Activated T-cell treated with anti-CD3 and anti-CD28 coated beads, Interleukin-2, amount 50 U/mL, for 4 hours (primary cell): Measurements from ENCODE around the gene AJM1. TPM values are rescaled to one million over a fixed set of nuclear protein-coding genes. Genes with fewer than 3 reads are reported as not detected.
"Not testable (repeated sequence)": the region's sequence is repeated elsewhere in the genome, so short reads cannot be mapped to it uniquely, and the experiment has no call there.

Source experiments
- ATAC-seq, 2 donors: fragments of 200-7000 bp; cut with Tn5 transposase; one replicate each; pipeline ENCODE4 v1.10.0; 2021
- DNase-seq: peaks from one replicate; pipeline ENCODE4 v3.0.0-alpha.2; 2020
- H3K27me3 Mint-ChIP-seq: one replicate; pipeline ENCODE4 v1.8.0; 2021; ENCODE audit warnings: low read depth, mixed read lengths
- H3K36me3 Mint-ChIP-seq: one replicate; pipeline ENCODE4 v1.8.0; 2022; ENCODE audit warnings: mixed read lengths; ENCODE audit not compliant: insufficient read depth
- H3K4me1 Mint-ChIP-seq: one replicate; pipeline ENCODE4 v1.8.0; 2021; ENCODE audit warnings: low read depth, mixed read lengths
- H3K4me3 Mint-ChIP-seq: one replicate; pipeline ENCODE4 v1.8.0; 2021; ENCODE audit warnings: mild to moderate bottlenecking, moderate library complexity, mixed read lengths
- H3K9me3 Mint-ChIP-seq: one replicate; pipeline ENCODE4 v1.8.0; 2021; ENCODE audit warnings: mixed read lengths
- total RNA-seq, 3 donors: library from RNA; stranded (reverse); gene quantifications; one replicate each; pipeline ENCODE4 v1.2.1, GENCODE V29; 2021

Gene AJM1
- total RNA-seq, 3 donors from 2014 or later = 1.5 to 2.2 (median 1.7) TPM

DNA sequence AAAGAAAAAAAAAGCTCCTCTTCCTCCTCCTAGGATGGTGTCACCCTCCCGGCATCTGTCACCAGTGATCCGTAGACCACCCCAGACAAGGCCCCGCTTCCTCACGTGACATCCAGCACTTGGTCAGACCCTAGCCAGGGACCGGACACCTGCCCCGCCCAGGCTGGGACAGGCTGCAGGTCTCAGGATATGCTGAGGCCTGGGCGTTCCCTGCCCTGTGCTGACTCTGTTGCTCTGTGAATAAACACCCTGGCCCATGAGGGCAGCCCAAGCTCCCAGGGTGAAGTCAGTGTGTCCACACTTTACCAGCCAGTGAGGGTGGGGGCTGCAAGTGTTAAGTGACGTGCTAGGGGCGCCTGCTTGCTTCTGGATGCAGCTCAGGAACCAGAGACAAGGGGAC lies 18.3 kb downstream of the AJM1 start:
- H3K36me3 Mint-ChIP-seq = peaks cover 6% of the 10 kb centered on the region
- ATAC-seq = no peak
- H3K27me3 Mint-ChIP-seq = no peaks in the 10 kb centered on the region
- no peaks in the 10 kb centered on the region for H3K9me3 Mint-ChIP-seq
- peaks cover 12% of the 10 kb centered on the region for H3K4me1 Mint-ChIP-seq
- DNase-seq = no peak
- H3K4me3 Mint-ChIP-seq = no peak overlapping the region

GRCh38 chr9:136860933-136861873 lies 18.9 kb downstream of the AJM1 start:
- DNase-seq (no peak), ATAC-seq (no peak)
- Mint-ChIP-seq H3K9me3 (no peaks in the 10 kb centered on the region), H3K4me1 (peaks cover 12% of the 10 kb centered on the region), H3K4me3 (no peak overlapping the region), H3K27me3 (no peaks in the 10 kb centered on the region), H3K36me3 (peaks cover 6% of the 10 kb centered on the region)

DNA sequence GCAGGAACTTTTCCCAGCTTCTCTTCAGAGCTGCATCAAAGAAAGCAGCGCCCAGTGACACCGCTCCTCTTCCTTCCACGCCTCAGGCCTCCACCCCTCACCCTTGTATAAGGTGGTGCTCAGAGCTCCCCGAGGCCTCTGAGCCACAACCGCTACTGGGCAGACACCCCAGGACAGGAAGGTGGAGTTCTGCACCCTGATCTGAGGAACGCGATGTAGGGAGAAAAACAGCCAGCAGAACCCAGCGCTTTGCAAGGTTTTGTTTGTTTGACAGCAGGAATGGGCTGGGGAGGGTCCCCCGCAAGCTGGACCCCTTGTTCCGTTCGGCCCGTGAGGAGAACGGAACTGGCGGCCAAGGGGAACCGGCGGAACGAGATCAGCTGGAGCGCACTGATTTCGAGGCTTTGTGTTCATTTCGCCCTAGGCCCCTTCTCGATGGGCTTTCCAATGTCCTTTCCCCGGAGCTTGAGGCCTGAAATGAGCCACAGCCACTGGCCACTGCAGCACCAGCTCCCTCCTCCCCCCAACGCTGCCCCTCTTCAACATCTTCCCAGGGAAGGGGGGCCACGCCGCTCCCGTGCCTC lies 19.7 kb downstream of the AJM1 start:
- no peaks in the 10 kb centered on the region for H3K27me3 Mint-ChIP-seq
- peaks cover 6% of the 10 kb centered on the region for H3K36me3 Mint-ChIP-seq
- no peaks in the 10 kb centered on the region for H3K9me3 Mint-ChIP-seq
- no peak overlapping the region for H3K4me3 Mint-ChIP-seq
- DNase-seq (no peak), ATAC-seq (no peak)
- peaks cover 12% of the 10 kb centered on the region for H3K4me1 Mint-ChIP-seq

DNA sequence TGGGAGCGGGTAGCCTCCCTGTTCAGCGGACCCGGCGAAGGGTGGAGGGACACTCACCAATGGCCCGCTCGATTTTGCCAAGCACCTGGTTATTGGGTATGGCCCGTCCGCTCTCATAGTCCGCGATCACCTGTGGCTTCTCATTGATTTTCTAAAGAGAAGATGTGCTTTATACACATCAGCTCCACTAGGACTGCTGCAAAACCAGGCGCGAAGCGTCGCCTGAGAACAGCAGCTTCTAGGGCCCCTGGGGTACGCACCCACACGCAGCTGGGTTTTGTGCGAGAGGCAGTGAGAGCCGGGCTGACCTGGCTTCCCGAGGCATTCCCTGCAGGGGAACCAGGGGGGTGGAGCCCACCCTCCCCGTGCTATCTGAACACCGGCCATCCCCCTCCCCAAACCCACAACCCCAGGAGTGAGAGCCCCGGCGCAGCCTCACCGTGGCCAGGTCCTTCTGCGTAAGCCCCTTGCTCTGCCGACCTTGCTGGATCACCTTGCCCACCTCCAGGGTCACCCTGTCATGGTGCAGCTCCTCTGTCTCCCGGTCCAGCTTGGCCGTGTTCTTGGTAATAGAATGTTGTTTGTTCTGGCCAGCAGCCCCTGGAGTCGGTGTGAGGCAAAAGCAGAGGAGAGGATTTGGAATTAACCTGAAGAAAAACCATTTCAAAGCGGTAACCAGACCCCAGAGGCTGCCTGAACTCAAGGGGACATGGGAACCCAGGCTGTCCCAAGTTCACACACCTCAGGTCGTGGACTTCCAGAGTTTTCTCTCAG lies 20.8 kb downstream of the AJM1 start:
- peaks cover 12% of the 10 kb centered on the region for H3K4me1 Mint-ChIP-seq
- DNase-seq (no peak), ATAC-seq (no peak)
- H3K4me3 Mint-ChIP-seq = no peak overlapping the region
- H3K36me3 Mint-ChIP-seq = peaks cover 6% of the 10 kb centered on the region
- no peaks in the 10 kb centered on the region for H3K9me3 Mint-ChIP-seq
- H3K27me3 Mint-ChIP-seq = no peaks in the 10 kb centered on the region

DNA sequence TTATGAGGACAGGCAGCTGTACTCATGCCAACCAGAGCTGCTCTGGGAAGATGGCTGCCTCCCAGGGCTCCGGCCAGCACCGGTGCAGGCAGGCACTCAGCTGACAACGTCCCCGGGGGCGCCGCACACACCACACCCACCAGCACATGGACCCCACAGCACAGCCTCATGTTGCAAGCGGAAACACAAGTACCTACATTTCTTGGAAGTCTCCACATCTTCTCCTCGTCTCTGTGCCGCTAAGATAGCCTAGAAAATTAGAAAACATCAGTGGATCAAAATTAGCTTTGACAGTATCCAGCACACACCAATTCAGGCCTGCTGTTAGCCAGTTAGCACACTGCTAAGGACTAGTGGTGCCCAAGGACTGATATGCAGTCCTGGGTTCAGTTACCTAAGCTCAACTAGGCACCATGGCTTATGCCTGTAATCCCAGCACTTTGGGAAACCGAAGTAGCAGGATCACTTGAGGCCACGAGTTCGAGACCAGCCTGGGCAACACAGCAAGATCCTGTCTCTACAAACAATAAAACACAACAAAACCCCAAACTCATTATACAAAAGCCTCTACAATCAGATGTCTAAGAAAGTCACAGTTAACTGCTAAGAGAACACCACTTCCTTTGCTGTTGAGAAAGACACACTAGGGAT lies 21.5 kb downstream of the AJM1 start:
- Mint-ChIP-seq H3K36me3 (peaks cover 6% of the 10 kb centered on the region), H3K4me1 (peaks cover 12% of the 10 kb centered on the region), H3K4me3 (no peak overlapping the region), H3K9me3 (no peaks in the 10 kb centered on the region), H3K27me3 (no peaks in the 10 kb centered on the region)
- ATAC-seq (no peak), DNase-seq (no peak)

DNA sequence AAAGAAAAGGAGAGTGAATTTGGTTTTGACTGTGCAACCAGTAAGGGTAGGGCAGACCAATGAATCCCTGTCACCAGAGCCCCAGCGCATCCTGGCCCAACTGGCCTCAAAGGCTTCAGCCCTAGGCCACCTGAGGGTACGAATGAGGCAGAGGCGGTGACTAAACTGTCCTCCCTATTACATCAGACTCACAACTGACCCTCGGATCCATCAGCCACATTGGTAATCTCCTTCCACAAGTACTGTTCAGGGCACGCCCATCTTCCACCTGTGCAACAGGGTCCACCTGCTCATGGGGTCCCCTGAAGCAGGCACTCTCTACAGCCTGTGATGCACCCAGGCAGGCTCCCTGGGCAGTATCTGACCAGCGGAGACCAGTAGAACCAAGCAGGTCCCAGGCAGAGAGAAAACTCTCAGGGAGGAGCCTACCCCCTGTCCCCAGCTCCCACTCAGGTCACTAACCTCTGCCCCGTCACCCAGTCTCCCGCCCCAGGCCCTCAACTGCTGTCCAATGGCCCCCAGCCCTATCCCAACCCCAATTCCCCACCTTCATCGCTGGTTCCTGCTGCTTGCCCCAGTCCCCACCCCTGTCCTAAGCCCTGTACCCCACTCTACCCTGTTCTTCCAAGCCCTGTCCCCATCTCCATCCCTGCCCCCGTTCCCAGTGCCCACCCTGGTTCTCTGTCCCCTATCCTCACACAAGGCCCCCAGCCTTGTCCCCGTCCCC lies 22.9 kb downstream of the AJM1 start:
- Mint-ChIP-seq H3K9me3 (no peaks in the 10 kb centered on the region), H3K4me1 (peaks cover 12% of the 10 kb centered on the region), H3K27me3 (no peaks in the 10 kb centered on the region), H3K36me3 (peaks cover 9% of the 10 kb centered on the region), H3K4me3 (peak overlapping the region; percentile 87)
- ATAC-seq = no peak
- DNase-seq = no peak

- peaks cover 12% of the 10 kb centered on the region for H3K4me1 Mint-ChIP-seq
- DNase-seq = no peak
- peak; percentile 21 to 29 for ATAC-seq
Observed at GRCh38 chr9:136865768-136866103, 23.5 kb downstream of the AJM1 start.

GRCh38 chr9:136866898-136867421 lies 24.7 kb downstream of the AJM1 start:
- not testable (repeated sequence) for ATAC-seq, H3K36me3 Mint-ChIP-seq, DNase-seq, H3K27me3 Mint-ChIP-seq, H3K9me3 Mint-ChIP-seq
- H3K4me1 Mint-ChIP-seq = peaks cover 12% of the 10 kb centered on the region
- peak overlapping the region; percentile 79 for H3K4me3 Mint-ChIP-seq

More at GRCh38 chr9:136865768-136866103, 23.5 kb downstream of the AJM1 start:
- H3K9me3 Mint-ChIP-seq = no peaks in the 10 kb centered on the region
- peak overlapping the region; percentile 87 for H3K4me3 Mint-ChIP-seq
- no peaks in the 10 kb centered on the region for H3K27me3 Mint-ChIP-seq
- H3K36me3 Mint-ChIP-seq = peaks cover 9% of the 10 kb centered on the region

DNA sequence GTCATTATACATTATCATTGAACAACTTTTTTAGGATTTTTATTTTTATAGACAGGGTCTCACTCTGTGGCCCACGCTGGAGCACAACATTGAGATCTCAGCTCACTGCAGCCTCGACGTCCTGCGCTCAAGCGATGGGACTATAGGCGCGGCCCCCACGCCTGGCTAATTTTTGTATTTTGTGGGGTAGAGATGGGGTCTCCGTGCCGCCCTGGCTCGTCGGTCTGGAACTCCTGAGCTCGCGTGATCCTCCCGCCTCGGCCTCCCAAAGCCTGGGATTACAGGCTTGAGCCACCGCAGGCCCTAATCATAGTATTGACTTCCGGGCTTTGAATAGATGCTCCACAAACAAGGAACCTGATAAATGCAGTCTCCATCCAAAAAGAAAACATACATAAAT lies 25.2 kb downstream of the AJM1 start:
- DNase-seq (no peak), ATAC-seq (no peak)
- no peaks in the 10 kb centered on the region for H3K27me3 Mint-ChIP-seq
- peaks cover 7% of the 10 kb centered on the region for H3K36me3 Mint-ChIP-seq
- no peaks in the 10 kb centered on the region for H3K9me3 Mint-ChIP-seq
- peaks cover 12% of the 10 kb centered on the region for H3K4me1 Mint-ChIP-seq
- H3K4me3 Mint-ChIP-seq = peak overlapping the region; percentile 79

GRCh38 chr9:136867917-136868316 lies 25.6 kb downstream of the AJM1 start:
- Mint-ChIP-seq H3K4me1 (peaks cover 12% of the 10 kb centered on the region), H3K9me3 (no peaks in the 10 kb centered on the region), H3K27me3 (no peaks in the 10 kb centered on the region), H3K36me3 (peaks cover 7% of the 10 kb centered on the region), H3K4me3 (peak overlapping the region; percentile 79)
- no peak for DNase-seq
- no peak for ATAC-seq

DNA sequence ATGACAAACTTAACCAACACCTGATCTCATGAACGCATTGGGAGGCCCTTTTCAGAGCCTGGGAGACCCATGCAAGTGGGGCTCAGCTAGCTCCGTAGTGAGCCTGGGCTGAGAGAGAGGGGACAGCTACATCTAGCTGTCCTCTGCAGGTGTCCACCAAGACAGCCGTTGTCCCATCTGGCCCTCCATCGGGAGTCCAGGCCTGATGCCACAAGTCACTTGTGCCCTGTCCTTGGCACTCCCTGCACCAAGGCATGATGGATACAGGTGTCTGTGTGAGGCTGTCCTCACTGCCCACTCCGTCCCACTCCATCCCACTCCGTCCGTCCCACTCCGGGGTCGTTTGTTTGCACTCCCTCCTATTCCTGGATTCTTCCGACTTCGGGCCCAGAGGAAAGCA lies 26.4 kb downstream of the AJM1 start:
- DNase-seq (no peak), ATAC-seq (no peak)
- H3K4me1 Mint-ChIP-seq = peaks cover 10% of the 10 kb centered on the region
- H3K36me3 Mint-ChIP-seq = peaks cover 6% of the 10 kb centered on the region
- H3K9me3 Mint-ChIP-seq = no peaks in the 10 kb centered on the region
- H3K4me3 Mint-ChIP-seq = peak overlapping the region; percentile 29
- no peaks in the 10 kb centered on the region for H3K27me3 Mint-ChIP-seq

GRCh38 chr9:136869611-136870010 lies 27.3 kb downstream of the AJM1 start:
- not testable (repeated sequence) for DNase-seq, H3K4me1 Mint-ChIP-seq, H3K27me3 Mint-ChIP-seq, H3K4me3 Mint-ChIP-seq, H3K9me3 Mint-ChIP-seq, H3K36me3 Mint-ChIP-seq, ATAC-seq

DNA sequence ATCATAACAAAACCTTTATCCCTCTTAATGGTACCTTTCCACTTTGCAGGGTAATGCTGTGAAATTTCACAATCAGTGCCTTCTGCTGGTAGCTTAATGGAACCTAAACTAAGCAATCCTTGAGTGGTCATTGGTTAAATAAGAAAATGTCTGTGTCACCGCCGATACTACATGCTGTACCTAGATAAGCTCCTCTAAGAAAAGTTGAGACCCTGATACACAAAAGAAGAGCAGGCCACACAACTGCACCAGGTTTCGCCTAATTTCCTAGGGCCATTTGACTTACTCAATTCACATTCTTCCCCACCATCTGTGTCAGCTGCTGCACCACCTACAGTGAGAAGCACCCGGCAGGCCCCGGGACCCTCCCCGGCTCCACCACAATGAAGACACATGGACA lies 32.9 kb downstream of the AJM1 start:
- H3K9me3 Mint-ChIP-seq = no peaks in the 10 kb centered on the region
- H3K4me1 Mint-ChIP-seq = peaks cover under 1% of the 10 kb centered on the region
- H3K27me3 Mint-ChIP-seq = no peaks in the 10 kb centered on the region
- ATAC-seq (no peak), DNase-seq (no peak)
- H3K36me3 Mint-ChIP-seq = no peaks in the 10 kb centered on the region
- no peak overlapping the region for H3K4me3 Mint-ChIP-seq
